ENCODE data around the gene MTG2. TPM values are rescaled to one million over a fixed set of nuclear protein-coding genes. Genes with fewer than 3 reads are reported as not detected.

Gene MTG2
- total and polyA plus RNA-seq, 4 donors: 18.3 to 35.5 (median 28.5) TPM

- Histone ChIP-seq H3K36me3 (ENCODE audit: control insufficient read depth in 4 of 4, insufficient read depth in 4 of 4, low read length in 4 of 4) (peaks cover 0 to 7% (median 3%) of the 10 kb centered on the region in 4 donors), H3K27me3 (ENCODE audit: control insufficient read depth in 3 of 3, insufficient read depth in 3 of 3, low read length in 2 of 3) (no peaks in the 10 kb centered on the region), H3K4me3 (peak overlapping the region; percentile 19), H3K27ac (ENCODE audit: low read depth in 1 of 2, low read length in 1 of 2) (no peak overlapping the region), H3K9me3 (ENCODE audit: control insufficient read depth in 4 of 4, insufficient read depth in 3 of 4, low read length in 3 of 4) (no peaks in the 10 kb centered on the region), H3K9ac (ENCODE audit: insufficient read depth in 1 of 2, low read length in 2 of 2) (no peak overlapping the region), H3K4me1 (ENCODE audit: control insufficient read depth in 5 of 5, insufficient read depth in 5 of 5, low read length in 5 of 5) (peaks cover 4 to 45% (median 22%) of the 10 kb centered on the region in 5 donors)
- ATAC-seq (ENCODE audit: insufficient read depth, low FRiP score) (no peak), DNase-seq (no peak)
- no peak for TF ChIP-seq CTCF (IDR thresholded peaks at IDR 0.05; ENCODE audit: control extremely low read depth, extremely low read depth)
- WGBS, 2 donors: 95% methylated on average over 7 of the region's 7 CpGs
Observed at GRCh38 chr20:62145688-62146018, 37.2 kb upstream of the MTG2 start.

DNA sequence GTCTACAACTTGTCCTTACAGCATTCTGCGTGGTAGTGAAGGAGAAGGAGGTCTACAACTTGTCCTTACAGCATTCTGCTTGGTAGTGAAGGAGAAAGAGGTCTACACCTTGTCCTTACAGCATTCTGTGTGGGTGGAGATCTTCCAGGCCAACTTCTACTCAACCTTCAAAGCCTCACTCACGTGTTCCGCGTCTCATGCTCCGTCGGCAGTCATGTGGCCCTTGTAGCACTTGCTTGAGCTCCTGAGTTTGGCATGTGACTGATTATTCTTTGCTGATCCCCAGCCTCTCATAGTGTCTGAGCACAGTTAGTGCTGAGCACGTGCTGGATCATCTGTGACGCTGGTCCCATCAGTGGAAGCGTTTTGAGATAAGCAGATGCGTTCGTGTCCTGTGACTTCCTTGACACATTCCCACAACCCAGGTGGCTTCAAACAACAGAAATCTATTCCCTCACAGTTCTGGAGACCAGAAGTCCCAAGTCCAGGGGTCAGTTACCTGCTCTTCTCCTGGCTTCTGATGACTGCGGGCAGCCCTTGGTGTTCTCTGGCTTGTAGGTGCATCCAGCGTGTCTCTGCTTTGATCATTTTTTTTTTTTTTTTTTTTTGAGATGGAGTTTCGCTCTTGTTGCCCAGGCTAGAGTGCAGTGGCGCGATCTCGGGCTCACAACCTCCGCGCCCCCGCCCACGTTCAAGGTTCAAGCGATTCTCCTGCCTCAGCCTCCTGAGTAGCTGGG is 36.6 kb upstream of the MTG2 start:
- H3K4me3 ChIP-seq: peak overlapping the region; percentile 19
- no peak for TF ChIP-seq CTCF (IDR thresholded peaks at IDR 0.05; ENCODE audit: control extremely low read depth, extremely low read depth)
- 94 to 97% methylated on average over 22 of the region's 22 CpGs for WGBS, 2 donors
- H3K36me3 ChIP-seq (ENCODE audit: control insufficient read depth in 4 of 4, insufficient read depth in 4 of 4, low read length in 4 of 4): peaks cover 0 to 7% (median 1%) of the 10 kb centered on the region in 4 donors
- H3K27me3 ChIP-seq (ENCODE audit: control insufficient read depth in 3 of 3, insufficient read depth in 3 of 3, low read length in 2 of 3): no peaks in the 10 kb centered on the region
- DNase-seq: no peak
- H3K4me1 ChIP-seq (ENCODE audit: control insufficient read depth in 5 of 5, insufficient read depth in 5 of 5, low read length in 5 of 5): peaks cover 4 to 42% (median 22%) of the 10 kb centered on the region in 5 donors
- no peak for ATAC-seq (ENCODE audit: insufficient read depth, low FRiP score)
- H3K9ac ChIP-seq (ENCODE audit: insufficient read depth in 1 of 2, low read length in 2 of 2): no peak overlapping the region
- no peaks in the 10 kb centered on the region for H3K9me3 ChIP-seq (ENCODE audit: control insufficient read depth in 4 of 4, insufficient read depth in 3 of 4, low read length in 3 of 4)
- no peak overlapping the region for H3K27ac ChIP-seq (ENCODE audit: low read depth in 1 of 2, low read length in 1 of 2)

DNA sequence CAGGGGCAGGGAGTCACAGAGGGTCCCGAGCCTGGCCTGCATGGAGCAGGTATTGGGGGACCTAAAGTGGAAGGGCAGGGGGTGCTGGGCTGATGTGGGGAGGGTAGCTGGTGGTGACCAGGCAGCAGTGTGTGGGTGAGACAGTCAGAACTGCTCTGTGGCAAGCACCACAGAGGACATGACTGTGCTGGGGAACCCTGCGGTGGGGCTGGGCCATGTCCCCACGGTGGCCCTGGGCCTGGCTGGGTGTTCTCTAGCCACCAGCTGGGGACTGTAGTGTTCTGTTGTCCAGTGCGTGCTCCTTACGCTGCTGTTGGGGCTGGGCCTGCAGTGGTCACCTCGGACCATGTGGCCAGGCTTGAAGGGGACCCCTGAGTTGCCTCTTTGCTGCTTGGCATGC is 35.7 kb upstream of the MTG2 start:
- 97 to 99% methylated on average over 6 of the region's 6 CpGs for WGBS, 2 donors
- no peaks in the 10 kb centered on the region for H3K9me3 ChIP-seq (ENCODE audit: control insufficient read depth in 4 of 4, insufficient read depth in 3 of 4, low read length in 3 of 4)
- no peak overlapping the region for H3K9ac ChIP-seq (ENCODE audit: insufficient read depth in 1 of 2, low read length in 2 of 2)
- no peak for ATAC-seq (ENCODE audit: insufficient read depth, low FRiP score)
- DNase-seq: no peak
- H3K27me3 ChIP-seq (ENCODE audit: control insufficient read depth in 3 of 3, insufficient read depth in 3 of 3, low read length in 2 of 3): no peaks in the 10 kb centered on the region
- H3K36me3 ChIP-seq (ENCODE audit: control insufficient read depth in 4 of 4, insufficient read depth in 4 of 4, low read length in 4 of 4): peaks cover 0 to 7% (median 1%) of the 10 kb centered on the region in 4 donors
- H3K4me1 ChIP-seq (ENCODE audit: control insufficient read depth in 5 of 5, insufficient read depth in 5 of 5, low read length in 5 of 5): peaks cover 4 to 34% (median 14%) of the 10 kb centered on the region in 5 donors
- no peak overlapping the region for H3K27ac ChIP-seq (ENCODE audit: low read depth in 1 of 2, low read length in 1 of 2)
- no peak overlapping the region for H3K4me3 ChIP-seq
- no peak for TF ChIP-seq CTCF (IDR thresholded peaks at IDR 0.05; ENCODE audit: control extremely low read depth, extremely low read depth)

Measured in lung (tissue), 12 donors.